Activated T-cell treated with anti-CD3 and anti-CD28 coated beads, Interleukin-2, amount 50 U/mL, for 24 hours (primary cell): Measurements from ENCODE around the gene CDCA7.
"Not testable (repeated sequence)": the region's sequence is repeated elsewhere in the genome, so short reads cannot be mapped to it uniquely, and the experiment has no call there.

Experiments used
- DNase-seq: peaks from one replicate; pipeline ENCODE4 v3.0.0-alpha.2; 2020
- H3K27ac Mint-ChIP-seq: 2 replicates; pipeline ENCODE4 v1.8.0; 2020; ENCODE audit warnings: mild to moderate bottlenecking, mixed read lengths
- H3K27me3 Mint-ChIP-seq: 2 replicates; pipeline ENCODE4 v1.8.0; 2020; ENCODE audit warnings: mixed read lengths
- H3K36me3 Mint-ChIP-seq: 2 replicates; pipeline ENCODE4 v1.8.0; 2020; ENCODE audit warnings: low read depth, mixed read lengths
- H3K4me1 Mint-ChIP-seq: 2 replicates; pipeline ENCODE4 v1.8.0; 2020; ENCODE audit warnings: low read depth, mixed read lengths
- H3K4me3 Mint-ChIP-seq: 2 replicates; pipeline ENCODE4 v1.8.0; 2020; ENCODE audit warnings: mild to moderate bottlenecking, moderate library complexity, mixed read lengths
- H3K9me3 Mint-ChIP-seq: 2 replicates; pipeline ENCODE4 v1.8.0; 2020; ENCODE audit warnings: mixed read lengths

CDCA7 gene

DNA sequence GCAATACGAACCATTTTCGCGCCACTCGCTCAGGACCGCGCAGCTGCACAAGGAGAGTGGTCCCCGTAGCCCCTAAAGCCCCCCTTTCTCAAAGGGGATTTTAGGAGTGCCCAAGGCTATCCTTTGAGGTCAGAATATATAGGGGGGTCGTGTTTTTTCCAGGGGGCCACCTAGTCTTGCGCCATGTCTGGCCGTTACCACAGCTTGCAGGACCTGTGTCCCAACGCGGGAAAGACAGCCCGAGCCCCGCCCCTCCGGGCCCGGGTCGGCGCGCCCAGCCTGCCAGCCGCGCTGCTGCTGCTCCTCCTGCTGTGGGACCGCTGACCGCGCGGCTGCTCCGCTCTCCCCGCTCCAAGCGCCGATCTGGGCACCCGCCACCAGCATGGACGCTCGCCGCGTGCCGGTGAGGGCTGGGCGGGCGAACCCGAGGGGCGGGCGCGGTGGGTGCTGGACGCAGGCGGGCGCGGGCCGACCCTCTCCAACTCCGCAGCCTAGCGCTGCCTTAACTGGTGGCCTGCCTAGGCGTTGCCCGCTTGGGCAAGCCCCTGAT, at the start of gene CDCA7:
Gene CDCA7 (plus strand): TSS at position 291 of the 550 bp plus-strand sequence. CDS start 92 bp downstream, at position 383.
- H3K4me1 Mint-ChIP-seq, result peaks cover 41% of the 10 kb centered on the region
- DNase-seq, result peak; percentile 84
- peak within 1 kb of the TSS; percentile 94 for H3K27ac Mint-ChIP-seq
- H3K4me3 Mint-ChIP-seq, result peak within 1 kb of the TSS; percentile 89
- peaks cover 43% of the 10 kb centered on the region for H3K36me3 Mint-ChIP-seq
- no peaks in the 10 kb centered on the region for H3K9me3 Mint-ChIP-seq
- H3K27me3 Mint-ChIP-seq, result peaks cover 61% of the 10 kb centered on the region

GRCh38 chr2:173305303-173305702, 49.4 kb upstream of the CDCA7 start:
- H3K4me1 Mint-ChIP-seq, result no peaks in the 10 kb centered on the region
- H3K36me3 Mint-ChIP-seq, result no peaks in the 10 kb centered on the region
- no peak overlapping the region for H3K4me3 Mint-ChIP-seq
- H3K27me3 Mint-ChIP-seq, result no peaks in the 10 kb centered on the region
- H3K27ac Mint-ChIP-seq, result no peak overlapping the region
- H3K9me3 Mint-ChIP-seq, result peaks cover 8% of the 10 kb centered on the region
- no peak for DNase-seq

DNA sequence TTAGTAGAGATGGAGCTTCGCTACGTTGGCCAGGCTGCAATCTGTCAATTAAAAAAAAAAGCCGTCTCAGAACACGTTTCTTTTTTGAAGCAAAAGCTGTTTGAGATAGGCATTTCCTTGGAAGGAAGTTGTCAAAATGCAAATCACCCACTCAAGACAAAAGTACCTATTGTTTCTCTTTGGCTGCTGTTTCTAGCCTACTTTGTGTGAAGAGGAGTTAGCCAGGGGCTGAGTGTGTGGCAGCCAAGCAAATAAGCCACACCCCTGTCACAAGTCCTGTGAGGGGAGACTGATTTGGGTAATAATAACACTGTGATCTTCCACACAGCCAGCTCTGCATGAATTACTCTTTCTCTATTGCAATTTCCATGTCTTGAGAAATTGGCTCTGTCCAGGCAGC, 47.4 kb upstream of the CDCA7 start:
- Mint-ChIP-seq H3K9me3 (peaks cover 2% of the 10 kb centered on the region), H3K27me3 (no peaks in the 10 kb centered on the region), H3K27ac (no peak overlapping the region), H3K4me3 (no peak overlapping the region), H3K36me3 (no peaks in the 10 kb centered on the region), H3K4me1 (no peaks in the 10 kb centered on the region)
- no peak for DNase-seq

DNA sequence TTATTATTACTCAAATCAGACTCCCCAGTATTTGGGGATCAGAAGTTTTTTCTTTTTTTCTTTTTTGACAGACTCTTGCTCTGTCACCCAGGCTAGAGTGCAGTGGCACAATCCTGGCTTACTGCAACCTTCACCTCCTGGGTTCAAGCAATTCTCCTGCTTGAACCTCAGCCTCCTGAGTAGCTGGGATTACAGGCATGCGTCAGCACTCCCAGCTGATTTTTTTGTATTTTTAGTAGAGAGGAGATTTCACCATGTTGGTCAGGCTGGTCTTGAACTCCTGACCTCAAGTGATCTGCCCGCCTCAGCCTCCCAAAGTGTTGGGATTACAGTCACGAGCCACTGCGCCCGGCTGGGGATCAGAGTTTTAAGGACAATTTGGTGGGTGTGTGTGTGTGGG, 45.3 kb upstream of the CDCA7 start:
- H3K36me3 Mint-ChIP-seq, H3K9me3 Mint-ChIP-seq, H3K4me3 Mint-ChIP-seq, H3K4me1 Mint-ChIP-seq, DNase-seq, H3K27me3 Mint-ChIP-seq, H3K27ac Mint-ChIP-seq: not testable (repeated sequence)

- Mint-ChIP-seq H3K4me1 (no peaks in the 10 kb centered on the region), H3K4me3 (no peak overlapping the region), H3K9me3 (no peaks in the 10 kb centered on the region), H3K27me3 (no peaks in the 10 kb centered on the region), H3K27ac (no peak overlapping the region), H3K36me3 (no peaks in the 10 kb centered on the region)
- no peak for DNase-seq
Measured at GRCh38 chr2:173311844-173312606, 42.6 kb upstream of the CDCA7 start.

- no peak for DNase-seq
- H3K27ac Mint-ChIP-seq, result no peak overlapping the region
- no peak overlapping the region for H3K4me3 Mint-ChIP-seq
- peaks cover 18% of the 10 kb centered on the region for H3K9me3 Mint-ChIP-seq
- H3K27me3 Mint-ChIP-seq, result peaks cover 3% of the 10 kb centered on the region
- no peaks in the 10 kb centered on the region for H3K4me1 Mint-ChIP-seq
- H3K36me3 Mint-ChIP-seq, result no peaks in the 10 kb centered on the region
Measured at GRCh38 chr2:173323371-173323770, 31.3 kb upstream of the CDCA7 start.

- H3K27me3 Mint-ChIP-seq, result peaks cover 3% of the 10 kb centered on the region
- no peaks in the 10 kb centered on the region for H3K36me3 Mint-ChIP-seq
- H3K27ac Mint-ChIP-seq, result no peak overlapping the region
- peaks cover 22% of the 10 kb centered on the region for H3K9me3 Mint-ChIP-seq
- H3K4me1 Mint-ChIP-seq, result no peaks in the 10 kb centered on the region
- no peak for DNase-seq
- no peak overlapping the region for H3K4me3 Mint-ChIP-seq
Measured at GRCh38 chr2:173326806-173327205, 27.9 kb upstream of the CDCA7 start.

DNA sequence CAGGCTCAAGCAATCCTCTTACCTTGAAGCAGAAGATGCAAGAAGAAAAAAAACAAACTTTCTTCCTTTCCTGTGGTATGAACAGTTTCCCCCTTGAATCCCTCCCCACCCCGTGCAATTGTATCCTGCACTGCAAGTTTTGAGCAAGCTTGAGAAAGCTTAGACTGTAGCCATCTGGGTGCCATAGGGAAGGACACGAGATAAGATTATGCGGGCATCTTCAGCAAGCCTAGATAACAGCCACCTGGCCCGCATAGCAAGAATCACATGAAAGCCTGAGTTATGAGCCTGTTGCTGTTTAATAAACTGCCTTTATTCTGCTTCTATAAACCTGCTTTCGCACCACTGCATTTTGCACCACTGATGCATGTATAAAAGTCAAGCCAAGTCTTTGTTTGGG, 27.3 kb upstream of the CDCA7 start:
- no peaks in the 10 kb centered on the region for H3K4me1 Mint-ChIP-seq
- H3K9me3 Mint-ChIP-seq, result peaks cover 23% of the 10 kb centered on the region
- H3K27me3 Mint-ChIP-seq, result peaks cover 3% of the 10 kb centered on the region
- H3K27ac Mint-ChIP-seq, result no peak overlapping the region
- no peak overlapping the region for H3K4me3 Mint-ChIP-seq
- H3K36me3 Mint-ChIP-seq, result no peaks in the 10 kb centered on the region
- DNase-seq, result no peak

DNA sequence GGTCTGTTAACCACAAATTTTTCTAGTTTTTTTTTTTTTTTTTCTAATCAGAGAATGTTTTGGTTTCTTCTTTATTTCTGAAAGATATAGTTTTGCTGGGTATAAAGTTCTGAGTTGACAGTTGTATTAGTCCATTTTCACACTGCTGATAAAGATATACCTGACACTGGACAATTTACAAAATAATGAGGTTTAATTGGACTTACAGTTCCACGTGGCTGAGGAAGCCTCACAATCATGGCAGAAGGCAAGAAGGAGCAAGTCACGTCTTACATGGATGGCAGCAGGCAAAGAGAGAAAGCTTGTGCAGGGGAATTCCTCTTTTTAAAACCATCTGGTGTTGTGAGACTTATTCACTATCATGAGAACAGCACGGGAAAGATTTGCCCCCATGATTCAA, 21.7 kb upstream of the CDCA7 start:
- H3K4me3 Mint-ChIP-seq, DNase-seq, H3K4me1 Mint-ChIP-seq, H3K36me3 Mint-ChIP-seq, H3K27ac Mint-ChIP-seq: not testable (repeated sequence)
- peaks cover 26% of the 10 kb centered on the region for H3K9me3 Mint-ChIP-seq
- H3K27me3 Mint-ChIP-seq, result peaks cover 13% of the 10 kb centered on the region

DNA sequence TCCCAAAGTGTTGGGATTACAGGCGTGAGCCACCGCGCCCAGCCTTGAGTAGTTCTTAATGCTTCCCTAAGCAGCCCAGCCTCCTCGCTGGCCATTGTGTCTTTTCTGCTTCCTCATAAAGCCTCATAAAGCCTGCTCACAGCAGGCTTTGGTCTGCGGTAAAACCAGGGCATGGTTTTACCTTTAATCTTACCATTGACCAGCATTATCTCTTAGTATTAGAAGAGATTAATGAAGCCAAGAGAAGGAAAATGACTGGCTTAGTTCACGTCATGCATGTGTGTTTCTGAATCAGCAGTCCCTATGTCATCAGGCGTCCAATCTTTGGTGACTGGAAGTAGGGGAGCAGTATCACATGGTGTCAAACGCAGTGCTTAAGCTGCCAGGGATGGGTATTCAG, 14.9 kb upstream of the CDCA7 start:
- H3K4me1 Mint-ChIP-seq, result no peaks in the 10 kb centered on the region
- no peak overlapping the region for H3K4me3 Mint-ChIP-seq
- no peak for DNase-seq
- peaks cover 15% of the 10 kb centered on the region for H3K27me3 Mint-ChIP-seq
- H3K27ac Mint-ChIP-seq, result no peak overlapping the region
- peaks cover 6% of the 10 kb centered on the region for H3K9me3 Mint-ChIP-seq
- no peaks in the 10 kb centered on the region for H3K36me3 Mint-ChIP-seq

DNA sequence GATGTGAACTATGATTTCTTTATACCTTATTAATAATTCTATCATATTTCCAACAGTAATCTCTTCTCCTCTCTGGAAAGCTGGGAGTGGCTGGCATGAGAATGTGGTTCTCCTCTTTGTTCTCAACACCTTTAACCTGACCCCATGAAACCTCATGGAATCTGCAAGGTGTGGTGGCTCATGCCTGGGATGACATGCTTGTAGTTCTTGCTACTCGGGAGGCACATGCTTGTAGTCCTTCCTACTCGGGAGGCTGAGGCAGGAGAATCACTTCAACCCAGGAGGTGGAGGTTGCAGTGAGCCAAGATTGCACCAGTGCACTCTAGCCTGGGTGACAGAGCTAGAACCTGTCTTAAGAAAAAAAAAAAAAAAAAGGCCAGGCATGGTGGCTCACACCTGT, 10.8 kb upstream of the CDCA7 start:
- no peaks in the 10 kb centered on the region for H3K36me3 Mint-ChIP-seq
- peaks cover 5% of the 10 kb centered on the region for H3K27me3 Mint-ChIP-seq
- no peaks in the 10 kb centered on the region for H3K4me1 Mint-ChIP-seq
- no peak overlapping the region for H3K27ac Mint-ChIP-seq
- H3K4me3 Mint-ChIP-seq, result no peak overlapping the region
- DNase-seq, result no peak
- peaks cover 11% of the 10 kb centered on the region for H3K9me3 Mint-ChIP-seq

GRCh38 chr2:173346035-173346434, 8.6 kb upstream of the CDCA7 start:
- Mint-ChIP-seq H3K27ac (no peak overlapping the region), H3K27me3 (peaks cover 15% of the 10 kb centered on the region), H3K9me3 (peaks cover 11% of the 10 kb centered on the region), H3K4me1 (no peaks in the 10 kb centered on the region), H3K4me3 (no peak overlapping the region), H3K36me3 (no peaks in the 10 kb centered on the region)
- no peak for DNase-seq

GRCh38 chr2:173347305-173348168, 7.1 kb upstream of the CDCA7 start:
- DNase-seq, result no peak
- H3K4me1 Mint-ChIP-seq, result no peaks in the 10 kb centered on the region
- H3K27ac Mint-ChIP-seq, result no peak overlapping the region
- H3K4me3 Mint-ChIP-seq, result no peak overlapping the region
- H3K9me3 Mint-ChIP-seq, result peaks cover 11% of the 10 kb centered on the region
- no peaks in the 10 kb centered on the region for H3K36me3 Mint-ChIP-seq
- peaks cover 27% of the 10 kb centered on the region for H3K27me3 Mint-ChIP-seq

DNA sequence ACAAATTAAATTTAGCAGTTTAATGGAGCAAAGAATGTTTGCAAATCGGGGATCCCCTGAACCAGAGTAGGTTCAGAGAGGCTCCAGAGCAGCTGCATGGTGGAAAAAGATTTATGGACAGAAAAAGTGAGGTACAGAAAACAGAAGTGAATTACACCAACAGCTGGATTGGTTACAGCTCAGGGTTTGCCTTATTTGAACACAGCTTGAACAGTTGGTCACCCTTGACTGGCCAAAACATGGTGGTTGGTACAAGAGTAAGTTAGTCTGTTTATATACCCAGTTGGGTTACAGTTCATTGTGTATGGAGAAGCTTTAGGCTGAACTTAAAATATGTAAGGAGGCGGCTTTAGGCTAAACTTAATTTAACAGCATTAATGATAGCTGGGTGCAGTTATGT, 5.4 kb upstream of the CDCA7 start:
- Mint-ChIP-seq H3K27me3 (peaks cover 43% of the 10 kb centered on the region), H3K27ac (no peak overlapping the region), H3K36me3 (peaks cover 2% of the 10 kb centered on the region), H3K4me3 (no peak overlapping the region), H3K4me1 (peaks cover 11% of the 10 kb centered on the region), H3K9me3 (peaks cover 11% of the 10 kb centered on the region)
- DNase-seq, result no peak

DNA sequence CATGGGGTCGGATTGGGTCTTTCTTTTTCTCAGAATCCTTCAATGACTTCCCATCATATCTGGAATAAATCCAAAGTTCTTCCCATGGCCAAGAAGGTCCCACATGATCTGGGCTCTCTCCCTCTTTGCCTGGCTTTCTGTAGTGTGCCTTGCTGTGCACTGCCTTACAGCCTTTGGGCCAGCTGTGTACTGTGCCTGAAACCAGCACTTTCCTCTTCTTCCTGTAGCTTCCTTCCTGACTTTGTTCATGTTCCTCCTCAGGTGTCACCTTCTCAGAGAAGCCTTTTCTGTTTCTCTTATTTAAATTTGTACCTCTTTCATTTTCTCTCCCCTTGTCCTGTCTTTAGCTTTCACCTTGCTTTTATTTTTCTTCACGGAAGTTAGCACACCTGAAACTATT, 4.3 kb upstream of the CDCA7 start:
- Mint-ChIP-seq H3K27me3 (peaks cover 43% of the 10 kb centered on the region), H3K9me3 (peaks cover 11% of the 10 kb centered on the region), H3K27ac (no peak overlapping the region), H3K36me3 (peaks cover 3% of the 10 kb centered on the region), H3K4me3 (no peak overlapping the region), H3K4me1 (peaks cover 13% of the 10 kb centered on the region)
- DNase-seq, result no peak
